HCT116 (cell line): ENCODE measurements around the gene NT5C3B. TPM values are rescaled to one million over a fixed set of nuclear protein-coding genes. Genes with fewer than 3 reads are reported as not detected.

Source experiments
- ATAC-seq: fragments of 200-7000 bp; cut with Tn5 transposase; 2 replicates; pipeline ENCODE4 v1.9.1; 2020; ENCODE audit warnings: mild to moderate bottlenecking, moderate library complexity
- BruUV-seq: library from RNA; stranded (reverse); fragments of 400-500 nt; replicated peaks from 2 replicates; lab custom pipeline; 2021; lab: Mats Ljungman, UMichigan
- CTCF ChIA-PET: fragments of 300-600 bp; sonication (Branson Sonifier 250); formaldehyde crosslinking; loops from one replicate; lab custom pipeline; 2021; ENCODE audit warnings: antibody characterized with exemption; lab: Charles Lee
- POLR2A ChIA-PET: fragments of 300-600, 350-600 bp; sonication (Branson Sonifier 250); formaldehyde crosslinking; loops from one replicate; lab custom pipeline; 2021; ENCODE audit warnings: antibody characterized with exemption; lab: Charles Lee
- RAD21 ChIA-PET, 2 experiments: fragments of 300-600 bp; sonication (Branson Sonifier 250); formaldehyde crosslinking; loops; one replicate each; lab custom pipeline; 2023; ENCODE audit warnings: low total read pairs in 2 of 2; ENCODE audit not compliant: uncharacterized antibody in 2 of 2, unreplicated experiment in 2 of 2, low non-redundant PET in 1 of 2; lab: Charles Lee
- DNase-seq: peaks from one replicate; pipeline ENCODE4 v3.0.0-alpha.2; 2010; ENCODE audit warnings: low read depth, low spot score
- H2AFZ ChIP-seq: fragments of 200-600 bp; shearing (Covaris generic), sonication (generic); 2 replicates; pipeline ENCODE4 v1.6.1; 2017; ENCODE audit warnings: low read depth, mixed run types, mixed read lengths, antibody characterized with exemption, low read length; ENCODE audit not compliant: poor library complexity, severe bottlenecking
- H3K27ac ChIP-seq: 2 replicates; pipeline ENCODE4 v1.5.1; 2012; ENCODE audit warnings: low read depth, low read length
- H3K27me3 ChIP-seq: fragments of 200-600 bp; sonication (generic); 2 replicates; pipeline ENCODE4 v1.6.1; 2016; ENCODE audit warnings: mixed run types, low read length, mixed read lengths; ENCODE audit not compliant: insufficient read depth
- H3K36me3 ChIP-seq, 2 experiments: fragments of 200-500 bp in 1 of 2; fragments of 200-600 bp in 1 of 2; sonication (Bioruptor generic) in 1 of 2; sonication (generic) in 1 of 2; 2 replicates each; pipeline versions ENCODE4 v1.5.1 to v1.6.1; 2014 to 2016; ENCODE audit warnings: low read length in 2 of 2, inconsistent platforms in 1 of 2, mixed read lengths in 1 of 2, mixed run types in 1 of 2; ENCODE audit not compliant: insufficient read depth in 2 of 2, control insufficient read depth in 1 of 2
- H3K4me1 ChIP-seq, 2 experiments: fragments of 200-600 bp in 1 of 2; sonication (generic) in 1 of 2; 2 replicates each; pipeline versions ENCODE4 v1.5.1 to v1.6.1; 2012 to 2017; ENCODE audit warnings: low read length in 2 of 2, inconsistent platforms in 1 of 2, mild to moderate bottlenecking in 1 of 2, mixed read lengths in 1 of 2, mixed run types in 1 of 2, moderate library complexity in 1 of 2; ENCODE audit not compliant: insufficient read depth in 2 of 2, control insufficient read depth in 1 of 2
- H3K4me2 ChIP-seq: fragments of 200-600 bp; sonication (generic); 2 replicates; pipeline ENCODE4 v1.6.1; 2017; ENCODE audit warnings: mixed run types, low read length, mixed read lengths
- H3K4me3 ChIP-seq, 2 experiments: fragments of 200-600 bp in 1 of 2; sonication (generic) in 1 of 2; replicated peaks in 1 of 2; 2 replicates each; pipeline ENCODE4 v1.5.1; 2011 to 2016; ENCODE audit warnings: low read length in 2 of 2, control low read depth in 1 of 2, low read depth in 1 of 2, mild to moderate bottlenecking in 1 of 2, mixed read lengths in 1 of 2, mixed run types in 1 of 2
- H3K79me2 ChIP-seq: fragments of 200-600 bp; sonication (generic); 2 replicates; pipeline ENCODE4 v1.6.1; 2017; ENCODE audit warnings: mild to moderate bottlenecking, mixed run types, low read length, moderate library complexity, mixed read lengths; ENCODE audit not compliant: insufficient read depth
- H3K9ac ChIP-seq: fragments of 200-600 bp; sonication (generic); 2 replicates; pipeline ENCODE4 v1.6.1; 2016; ENCODE audit warnings: low read length, mixed read lengths
- H3K9me2 ChIP-seq: fragments of 200-600 bp; sonication (generic), shearing (Covaris generic); 2 replicates; pipeline ENCODE4 v1.6.1; 2017; ENCODE audit warnings: mixed run types, mild to moderate bottlenecking, moderate library complexity; ENCODE audit not compliant: insufficient read depth
- H3K9me3 ChIP-seq, 2 experiments: fragments of 200-500 bp in 1 of 2; fragments of 200-600 bp in 1 of 2; sonication (Bioruptor generic) in 1 of 2; sonication (generic) in 1 of 2; 2 replicates each; pipeline ENCODE4 v1.6.1; 2014 to 2017; ENCODE audit warnings: low read length in 2 of 2, mixed read lengths in 2 of 2, inconsistent platforms in 1 of 2, low read depth in 1 of 2, mild to moderate bottlenecking in 1 of 2, mixed run types in 1 of 2, moderate library complexity in 1 of 2; ENCODE audit not compliant: control insufficient read depth in 1 of 2, insufficient read depth in 1 of 2
- H4K20me1 ChIP-seq: fragments of 200-600 bp; sonication (generic), shearing (Covaris generic); 2 replicates; pipeline ENCODE4 v1.6.1; 2017; ENCODE audit warnings: mixed run types, mild to moderate bottlenecking, moderate library complexity; ENCODE audit not compliant: insufficient read depth
- CTCF ChIP-seq, 3 experiments: fragments of 200-600 bp in 1 of 3; sonication (generic) in 1 of 3; IDR thresholded peaks in 2 of 3; conservative IDR thresholded peaks in 1 of 3; 2 replicates each; pipeline ENCODE4 v1.5.1; 2012 to 2017; ENCODE audit warnings: low read depth in 2 of 3, low read length in 2 of 3, antibody characterized with exemption in 1 of 3, borderline replicate concordance in 1 of 3, control low read depth in 1 of 3, mild to moderate bottlenecking in 1 of 3, mixed read lengths in 1 of 3, mixed run types in 1 of 3, moderate library complexity in 1 of 3; ENCODE audit not compliant: insufficient read depth in 1 of 3
- EGR1 ChIP-seq: IDR thresholded peaks from 2 replicates; pipeline ENCODE4 v1.6.1; 2012; ENCODE audit warnings: low read depth
- ELF1 ChIP-seq: IDR thresholded peaks from 2 replicates; pipeline ENCODE4 v1.6.1; 2012; ENCODE audit warnings: low read depth, borderline replicate concordance
- EZH2 ChIP-seq: fragments of 200-600 bp; sonication (generic); IDR thresholded peaks from 2 replicates; pipeline ENCODE4 v1.6.1; 2017; ENCODE audit warnings: antibody characterized with exemption, mixed run types
- FOSL1 ChIP-seq: IDR thresholded peaks from 2 replicates; pipeline ENCODE4 v1.6.1; 2012; ENCODE audit warnings: low read depth
- JUND ChIP-seq: IDR thresholded peaks from 2 replicates; pipeline ENCODE4 v1.6.1; 2012
- MAX ChIP-seq: IDR thresholded peaks from 2 replicates; pipeline ENCODE4 v1.6.1; 2012
- POLR2A ChIP-seq: IDR thresholded peaks from 2 replicates; pipeline ENCODE4 v1.7.0; 2011; ENCODE audit warnings: borderline replicate concordance; ENCODE audit not compliant: insufficient read depth, insufficient read length; ENCODE audit errors: extremely low read depth
- POLR2AphosphoS5 ChIP-seq: IDR thresholded peaks from 2 replicates; pipeline ENCODE4 v1.6.1; 2011; ENCODE audit warnings: mild to moderate bottlenecking, low read depth, low read length, moderate library complexity
- RAD21 ChIP-seq: IDR thresholded peaks from 2 replicates; pipeline ENCODE4 v1.6.1; 2012; ENCODE audit warnings: low read depth, mild to moderate bottlenecking
- SIN3A ChIP-seq: IDR thresholded peaks from 2 replicates; pipeline ENCODE4 v1.6.1; 2012; ENCODE audit warnings: low read depth
- SP1 ChIP-seq: IDR thresholded peaks from 2 replicates; pipeline ENCODE4 v1.6.1; 2012; ENCODE audit warnings: low read depth
- SRF ChIP-seq: IDR thresholded peaks from 2 replicates; pipeline ENCODE4 v1.6.1; 2012; ENCODE audit warnings: low read depth
- TCF7L2 ChIP-seq: IDR thresholded peaks from 2 replicates; pipeline ENCODE4 v1.7.0; 2011; ENCODE audit warnings: borderline replicate concordance, inconsistent platforms; ENCODE audit not compliant: insufficient read depth, insufficient read length; ENCODE audit errors: extremely low read depth
- ZFX ChIP-seq: fragments of 450-650 bp; IDR thresholded peaks from 2 replicates; pipeline ENCODE4 v1.6.1; 2017
- intact Hi-C: fragments of 100-400 bp; cut with micrococcal nuclease; formaldehyde crosslinking; loops from 2 replicates; pipeline ENCODE4 v1.10.0; 2022
- total RNA-seq: library from RNA; stranded (reverse); gene quantifications from one replicate; pipeline ENCODE4 v1.2.1, GENCODE V29; 2021; ENCODE audit not compliant: unreplicated experiment
- TF ChIP-seq, protein P1 (sequence below): IDR thresholded peaks from 2 replicates; pipeline ENCODE4 v1.6.1; 2012; ENCODE audit warnings: low read depth

NT5C3B gene
- total RNA-seq, 1 experiment from 2014 or later = 110 TPM

DNA sequence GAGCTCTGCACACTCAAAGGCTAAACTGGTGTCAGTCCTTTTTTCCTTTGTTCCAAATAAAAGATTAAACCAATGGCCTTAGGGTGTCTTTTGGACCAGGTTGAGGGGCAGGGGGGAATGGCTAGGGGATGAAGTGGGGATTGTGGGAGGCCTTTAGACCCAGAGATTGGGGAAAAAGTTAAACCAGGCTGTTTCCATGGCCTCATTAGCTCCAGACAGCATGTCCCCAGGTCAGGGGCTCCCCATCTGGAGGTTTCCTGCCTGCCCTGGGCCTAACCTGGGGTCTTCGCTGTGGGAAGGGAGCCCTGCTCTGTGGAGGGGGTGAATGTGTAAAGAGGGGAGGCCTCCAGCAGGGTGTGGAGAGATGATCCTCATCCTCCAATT lies 12.9 kb downstream of the NT5C3B start:
- peaks cover 6 to 9% of the 10 kb centered on the region in 2 experiments; a peak in 2 of 4 replicates for H3K36me3 ChIP-seq
- ATAC-seq (peak; percentile 8; the same call in 1 of the 2 replicates), DNase-seq (no peak)
- CTCF ChIA-PET = no interaction called here
- no peak overlapping the region for H2AFZ ChIP-seq
- no peak overlapping the region for H3K4me3 ChIP-seq
- H3K9me2 ChIP-seq = no peaks in the 10 kb centered on the region
- intact Hi-C loops = no loop called here
- RAD21 ChIA-PET = no interaction called here
- BruUV-seq = no TSS peak
- no peak overlapping the region for H3K9ac ChIP-seq
- POLR2A ChIA-PET = no interaction called here
- H3K27ac ChIP-seq = no peak overlapping the region
- no peaks in the 10 kb centered on the region for H3K27me3 ChIP-seq
- H3K4me2 ChIP-seq = no peak overlapping the region
- H4K20me1 ChIP-seq = no peaks in the 10 kb centered on the region
- no peaks in the 10 kb centered on the region for H3K79me2 ChIP-seq
- H3K4me1 ChIP-seq = no peaks in the 10 kb centered on the region
- H3K9me3 ChIP-seq = no peaks in the 10 kb centered on the region
- no peak for TF ChIP-seq EZH2
- TF ChIP-seq TCF7L2 = no peak
- TF ChIP-seq MAX = no peak
- TF ChIP-seq, protein P1, sequence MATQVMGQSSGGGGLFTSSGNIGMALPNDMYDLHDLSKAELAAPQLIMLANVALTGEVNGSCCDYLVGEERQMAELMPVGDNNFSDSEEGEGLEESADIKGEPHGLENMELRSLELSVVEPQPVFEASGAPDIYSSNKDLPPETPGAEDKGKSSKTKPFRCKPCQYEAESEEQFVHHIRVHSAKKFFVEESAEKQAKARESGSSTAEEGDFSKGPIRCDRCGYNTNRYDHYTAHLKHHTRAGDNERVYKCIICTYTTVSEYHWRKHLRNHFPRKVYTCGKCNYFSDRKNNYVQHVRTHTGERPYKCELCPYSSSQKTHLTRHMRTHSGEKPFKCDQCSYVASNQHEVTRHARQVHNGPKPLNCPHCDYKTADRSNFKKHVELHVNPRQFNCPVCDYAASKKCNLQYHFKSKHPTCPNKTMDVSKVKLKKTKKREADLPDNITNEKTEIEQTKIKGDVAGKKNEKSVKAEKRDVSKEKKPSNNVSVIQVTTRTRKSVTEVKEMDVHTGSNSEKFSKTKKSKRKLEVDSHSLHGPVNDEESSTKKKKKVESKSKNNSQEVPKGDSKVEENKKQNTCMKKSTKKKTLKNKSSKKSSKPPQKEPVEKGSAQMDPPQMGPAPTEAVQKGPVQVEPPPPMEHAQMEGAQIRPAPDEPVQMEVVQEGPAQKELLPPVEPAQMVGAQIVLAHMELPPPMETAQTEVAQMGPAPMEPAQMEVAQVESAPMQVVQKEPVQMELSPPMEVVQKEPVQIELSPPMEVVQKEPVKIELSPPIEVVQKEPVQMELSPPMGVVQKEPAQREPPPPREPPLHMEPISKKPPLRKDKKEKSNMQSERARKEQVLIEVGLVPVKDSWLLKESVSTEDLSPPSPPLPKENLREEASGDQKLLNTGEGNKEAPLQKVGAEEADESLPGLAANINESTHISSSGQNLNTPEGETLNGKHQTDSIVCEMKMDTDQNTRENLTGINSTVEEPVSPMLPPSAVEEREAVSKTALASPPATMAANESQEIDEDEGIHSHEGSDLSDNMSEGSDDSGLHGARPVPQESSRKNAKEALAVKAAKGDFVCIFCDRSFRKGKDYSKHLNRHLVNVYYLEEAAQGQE = no peak
- no peak for TF ChIP-seq ZFX
- TF ChIP-seq SP1 = no peak
- no peak for TF ChIP-seq RAD21
- TF ChIP-seq ELF1 = no peak
- TF ChIP-seq POLR2AphosphoS5 = no peak
- no peak for TF ChIP-seq EGR1
- TF ChIP-seq SRF = no peak
- no peak for TF ChIP-seq POLR2A
- TF ChIP-seq CTCF (IDR thresholded peaks at IDR 0.05 in 2 of 3, conservative IDR thresholded peaks at IDR 0.05 in 1 of 3; ENCODE audit: borderline replicate concordance in 1 of 3, insufficient read depth in 1 of 3, low read depth in 2 of 3, low read length in 2 of 3) = no peak
- TF ChIP-seq JUND = no peak
- no peak for TF ChIP-seq FOSL1
- TF ChIP-seq SIN3A = no peak
